Adrenal gland (tissue), 12 donors: ENCODE results near the gene CWC27. TPM values are rescaled to one million over a fixed set of nuclear protein-coding genes. Genes with fewer than 3 reads are reported as not detected.

Source experiments
- DNase-seq, 7 donors: peaks; one replicate each; pipeline ENCODE4 v3.0.0-alpha.2; 2019 to 2020
- H3K27ac ChIP-seq, 5 donors: fragments of 200-600 bp; sonication (generic) in 4 of 5; 1 replicate in 3 of 5; 2 replicates in 2 of 5; pipeline versions ENCODE4 v1.5.1 to v1.8.0; 2016 to 2020; ENCODE audit warnings: mild to moderate bottlenecking in 1 of 5
- H3K27me3 ChIP-seq: fragments of 200-600 bp; 2 replicates; pipeline ENCODE4 v1.8.0; 2021
- H3K36me3 ChIP-seq, 2 donors: fragments of 200-600 bp; replicated peaks in 1 of 2; 1 replicate in 1 of 2; 2 replicates in 1 of 2; pipeline versions ENCODE4 v1.5.1 to v1.8.0; 2018 to 2022
- H3K4me1 ChIP-seq, 2 donors: fragments of 200-600 bp; replicated peaks in 1 of 2; 1 replicate in 1 of 2; 2 replicates in 1 of 2; pipeline versions ENCODE4 v1.5.1 to v1.8.0; 2018 to 2021
- H3K4me3 ChIP-seq, 4 donors: fragments of 200-600 bp; sonication (generic) in 3 of 4; one replicate each; pipeline ENCODE4 v1.5.1; 2016 to 2018
- H3K9me3 ChIP-seq, 3 donors: fragments of 200-600 bp; sonication (generic) in 1 of 3; replicated peaks in 1 of 3; 1 replicate in 2 of 3; 2 replicates in 1 of 3; pipeline versions ENCODE4 v1.5.1 to v1.8.0; 2016 to 2021
- CTCF ChIP-seq, 6 experiments: fragments of 450-650 bp in 4 of 6; fragments of 200-600 bp in 2 of 6; sonication (generic) in 1 of 6; IDR thresholded peaks; 1 replicate in 5 of 6; 2 replicates in 1 of 6; pipeline versions ENCODE4 v1.5.1 to v1.8.0; 2016 to 2021; ENCODE audit warnings: antibody characterized with exemption in 6 of 6, mild to moderate bottlenecking in 2 of 6, moderate library complexity in 1 of 6
- POLR2A ChIP-seq, 2 donors: fragments of 450-650 bp; IDR thresholded peaks; one replicate each; pipeline ENCODE4 v1.6.1; 2017; ENCODE audit warnings: antibody characterized with exemption in 2 of 2, mild to moderate bottlenecking in 2 of 2, moderate library complexity in 1 of 2
- WGBS, 4 donors: extraction: QIAGEN DNeasy Blood & Tissue Kit in 2 of 4; methylation state at CpG; one replicate each; pipeline versions ENCODE4 v1.1.5 to v1.1.7; 2013 to 2017; 5-methylcytosine and 5-hydroxymethylcytosine counted together
- intact Hi-C, 2 donors: fragments of 100-400 bp; cut with DNase I; formaldehyde crosslinking; loops; one replicate each; pipeline versions ENCODE4 v1.14.1 to v1.15.0; 2022 to 2023
- polyA plus RNA-seq, 3 donors: library from polyadenylated mRNA; stranded (reverse); fragments of 200-250 nt in 2 of 3; fragments of 350-450 nt in 1 of 3; fragmentation: Illumina TruSeq in 1 of 3; extraction: RNeasy Lipid Tissue Mini Kit (QIAGEN cat#74804) in 1 of 3; gene quantifications; one replicate each; pipeline ENCODE4 v1.2.3, GENCODE V29; 2013 to 2014
- total RNA-seq, 9 donors: library from RNA; depleted of rRNA in 4 of 9; stranded (reverse); fragments of >200 nt in 4 of 9; fragments of 120-200 nt in 1 of 9; fragmentation: NEBNext Ultra II Directional in 1 of 9; extraction: Animal tissue kit (Norgen Biotek cat#: 25700) in 1 of 9; gene quantifications; one replicate each; pipeline versions ENCODE4 v1.1.0 to v1.2.4, GENCODE V29; 2013 to 2023
- donor health status: healthy with polysubstance abuse.
- donor health status: Bipolar disorder and iron deficiency.
- donor health status: DM: yes; HTN: yes; CAD: no.
- donor health status: DM: no; HTN: no; CAD: no.
- donor health status: DM: no; HTN: no; CAD: no.
- donor health status: DM: yes; HTN: yes; CAD: no.

Gene CWC27
- total and polyA plus RNA-seq, 12 donors: 7.3 to 31.0 (median 15.6) TPM

DNA sequence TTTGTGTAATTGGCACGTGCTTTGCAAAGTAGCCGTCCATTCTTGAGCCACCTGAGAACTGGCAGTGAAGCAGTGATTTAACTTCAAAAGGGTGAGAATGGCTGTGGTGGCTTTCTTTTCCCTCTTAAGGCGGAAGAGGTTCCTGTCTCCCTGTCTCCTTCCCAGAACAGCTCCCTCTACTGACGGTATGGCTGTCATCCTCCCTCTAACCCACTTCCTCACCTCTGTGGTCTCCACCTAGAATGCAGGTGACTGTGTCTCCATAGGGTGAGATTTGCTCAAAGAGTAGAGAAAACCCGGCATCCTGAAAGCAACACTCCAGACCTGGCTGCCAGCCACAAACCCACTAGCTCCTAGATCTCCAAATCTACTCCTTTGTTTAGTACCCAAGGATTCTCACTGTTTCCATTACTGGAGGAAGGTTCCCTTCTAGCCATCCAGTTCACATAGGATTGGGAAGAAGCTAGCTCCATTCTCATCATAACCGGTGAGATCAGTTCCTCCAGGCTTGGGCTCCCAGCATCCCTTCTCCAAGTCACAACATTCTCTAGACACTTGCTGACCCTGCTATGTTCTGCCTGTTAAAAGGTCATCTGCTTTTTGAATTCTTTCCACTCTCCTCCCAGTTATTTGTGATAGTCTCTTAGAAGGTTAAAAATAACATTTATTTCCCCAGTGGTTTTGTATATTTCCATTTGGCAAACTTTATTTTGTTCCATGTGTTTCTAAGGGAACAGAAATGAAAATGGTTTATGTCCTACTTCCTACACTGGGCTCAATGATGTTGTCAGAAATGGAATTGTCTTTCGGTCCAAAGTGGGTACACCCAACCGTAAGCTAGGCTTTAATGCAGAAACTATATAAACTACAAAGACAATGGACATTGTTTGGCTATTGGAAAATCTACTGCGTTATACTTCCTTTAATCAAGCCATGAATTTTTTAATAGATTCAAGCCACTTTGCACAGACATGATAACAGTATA is 269.4 kb downstream of the CWC27 start:
- H3K27ac ChIP-seq: peak overlapping the region in 1 of 5 donors; percentile 42
- TF ChIP-seq POLR2A (IDR thresholded peaks at IDR 0.05) (no peak), CTCF (IDR thresholded peaks at IDR 0.05) (peak in 3 of 6 experiments; percentile 22 to 29 (median 26))
- peaks cover 0 to 7% of the 10 kb centered on the region in 2 donors for H3K4me1 ChIP-seq
- DNase-seq: no peak
- no peaks in the 10 kb centered on the region for H3K27me3 ChIP-seq
- WGBS, 4 donors: 74 to 79% (median 76%) methylated on average over 9 of the region's 9 CpGs
- H3K36me3 ChIP-seq: no peaks in the 10 kb centered on the region
- H3K9me3 ChIP-seq: no peaks in the 10 kb centered on the region
- no peak overlapping the region for H3K4me3 ChIP-seq
- intact Hi-C loops: no loop called here

DNA sequence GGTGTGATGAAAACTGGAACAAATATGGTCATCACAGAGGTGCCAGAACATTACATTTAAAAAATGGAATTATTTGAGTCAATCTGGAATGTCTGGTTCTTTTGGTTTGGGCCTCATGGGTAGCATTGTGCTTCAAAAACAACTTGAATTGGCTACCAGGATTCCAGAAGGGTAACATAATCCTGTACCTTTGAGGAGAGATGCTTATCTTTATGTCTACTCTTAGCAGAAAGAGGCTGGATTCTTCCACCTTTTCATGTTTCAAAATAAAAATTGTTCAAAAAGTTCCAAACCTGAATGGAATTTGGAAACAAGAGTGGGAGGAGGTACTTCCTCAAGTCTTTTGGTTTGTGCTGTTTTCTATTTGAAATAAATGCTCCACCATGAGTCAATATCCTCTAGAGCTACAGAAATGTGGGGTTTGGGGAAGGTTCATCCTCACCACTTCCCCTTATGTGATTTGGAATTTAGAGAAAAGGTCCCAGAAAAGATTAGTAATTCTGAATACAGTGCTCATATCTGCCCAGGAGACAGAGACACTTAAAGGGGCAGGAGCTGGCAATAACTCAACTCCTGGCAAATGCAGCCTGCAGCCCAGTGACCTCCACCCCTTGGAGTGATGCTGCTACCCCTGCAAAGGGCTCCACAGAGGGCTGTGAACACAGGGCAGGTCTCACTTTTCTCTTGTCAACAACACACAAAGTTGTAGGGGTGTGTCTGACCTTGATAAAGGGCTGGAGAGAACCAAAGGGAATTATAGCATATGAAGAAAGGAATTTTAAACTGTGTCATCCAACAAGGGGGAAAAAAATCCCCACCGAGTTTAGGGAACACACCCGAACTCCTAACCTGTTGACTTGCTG is 272.8 kb downstream of the CWC27 start:
- intact Hi-C loops: no loop called here
- H3K4me1 ChIP-seq: no peaks in the 10 kb centered on the region
- H3K4me3 ChIP-seq: no peak overlapping the region
- TF ChIP-seq POLR2A (IDR thresholded peaks at IDR 0.05) (no peak), CTCF (IDR thresholded peaks at IDR 0.05) (no peak)
- DNase-seq: no peak
- H3K27ac ChIP-seq: peak overlapping the region in 1 of 5 donors; percentile 46
- H3K36me3 ChIP-seq: no peaks in the 10 kb centered on the region
- 52 to 82% (median 70%) methylated on average over 2 of the region's 2 CpGs for WGBS, 4 donors
- H3K27me3 ChIP-seq: no peaks in the 10 kb centered on the region
- H3K9me3 ChIP-seq: no peaks in the 10 kb centered on the region

GRCh38 chr5:65043843-65044359 is 275.2 kb downstream of the CWC27 start:
- Histone ChIP-seq H3K27ac (no peak overlapping the region), H3K4me3 (no peak overlapping the region), H3K4me1 (no peaks in the 10 kb centered on the region), H3K27me3 (no peaks in the 10 kb centered on the region), H3K9me3 (no peaks in the 10 kb centered on the region), H3K36me3 (no peaks in the 10 kb centered on the region)
- intact Hi-C loops: no loop called here
- WGBS, 4 donors: 87 to 94% (median 90%) methylated on average over 5 of the region's 5 CpGs
- TF ChIP-seq POLR2A (IDR thresholded peaks at IDR 0.05) (no peak), CTCF (IDR thresholded peaks at IDR 0.05) (no peak)
- no peak for DNase-seq

GRCh38 chr5:65047225-65047624 is 278.5 kb downstream of the CWC27 start:
- intact Hi-C loops: no loop called here
- no peak for DNase-seq
- H3K4me3 ChIP-seq: no peak overlapping the region
- H3K4me1 ChIP-seq: no peaks in the 10 kb centered on the region
- TF ChIP-seq POLR2A (IDR thresholded peaks at IDR 0.05) (no peak), CTCF (IDR thresholded peaks at IDR 0.05) (no peak)
- peaks cover 0 to 3% (median 0%) of the 10 kb centered on the region in 3 donors for H3K9me3 ChIP-seq
- no peak overlapping the region for H3K27ac ChIP-seq
- no peaks in the 10 kb centered on the region for H3K36me3 ChIP-seq
- H3K27me3 ChIP-seq: no peaks in the 10 kb centered on the region
- 65 to 76% (median 69%) methylated on average over 3 of the region's 3 CpGs for WGBS, 4 donors
